Spleen (tissue), 11 donors: ENCODE data around the gene LIAS. TPM values are rescaled to one million over a fixed set of nuclear protein-coding genes. Genes with fewer than 3 reads are reported as not detected.

ENCODE experiments used
- DNase-seq: peaks from one replicate; pipeline ENCODE4 v3.0.0-alpha.2; 2020
- H3K27ac ChIP-seq, 8 donors: fragments of 200-600 bp; sonication (generic) in 7 of 8; 1 replicate in 4 of 8; 2 replicates in 4 of 8; pipeline versions ENCODE4 v1.5.0 to v1.8.0; 2016 to 2021; ENCODE audit warnings: inconsistent platforms in 4 of 8, mild to moderate bottlenecking in 4 of 8, moderate library complexity in 1 of 8
- H3K27me3 ChIP-seq, 7 donors: fragments of 200-600 bp; sonication (generic) in 6 of 7; replicated peaks in 1 of 7; 1 replicate in 4 of 7; 2 replicates in 3 of 7; pipeline versions ENCODE4 v1.5.0 to v1.8.0; 2016 to 2021; ENCODE audit warnings: inconsistent platforms in 3 of 7, mild to moderate bottlenecking in 1 of 7
- H3K36me3 ChIP-seq, 6 donors: fragments of 200-600 bp; sonication (generic) in 5 of 6; 1 replicate in 4 of 6; 2 replicates in 2 of 6; pipeline versions ENCODE4 v1.5.0 to v1.8.0; 2016 to 2021; ENCODE audit warnings: inconsistent platforms in 2 of 6
- H3K4me1 ChIP-seq, 6 donors: fragments of 200-600 bp; sonication (generic) in 5 of 6; 1 replicate in 3 of 6; 2 replicates in 3 of 6; pipeline versions ENCODE4 v1.5.0 to v1.8.0; 2016 to 2021; ENCODE audit warnings: inconsistent platforms in 3 of 6
- H3K4me3 ChIP-seq, 8 donors: fragments of 200-600 bp; sonication (generic) in 7 of 8; 1 replicate in 4 of 8; 2 replicates in 4 of 8; pipeline versions ENCODE4 v1.5.0 to v1.8.0; 2016 to 2021; ENCODE audit warnings: inconsistent platforms in 4 of 8, mild to moderate bottlenecking in 4 of 8, moderate library complexity in 2 of 8
- H3K9me3 ChIP-seq, 8 donors: fragments of 200-600 bp; sonication (generic) in 7 of 8; 1 replicate in 4 of 8; 2 replicates in 4 of 8; pipeline versions ENCODE4 v1.5.0 to v1.8.0; 2016 to 2021; ENCODE audit warnings: inconsistent platforms in 4 of 8
- CTCF ChIP-seq, 11 experiments: fragments of 200-600 bp in 7 of 11; fragments of 450-650 bp in 4 of 11; sonication (generic) in 4 of 11; IDR thresholded peaks in 8 of 11; conservative IDR thresholded peaks in 3 of 11; 1 replicate in 7 of 11; 2 replicates in 4 of 11; pipeline versions ENCODE4 v1.4.0 to v1.8.0; 2016 to 2021; ENCODE audit warnings: antibody characterized with exemption in 11 of 11, inconsistent platforms in 4 of 11, mild to moderate bottlenecking in 1 of 11
- POLR2A ChIP-seq, 3 donors: fragments of 450-650 bp; IDR thresholded peaks; one replicate each; pipeline ENCODE4 v1.5.1; 2017; ENCODE audit warnings: antibody characterized with exemption in 3 of 3, mild to moderate bottlenecking in 1 of 3
- POLR2AphosphoS5 ChIP-seq, 3 donors: sonication (generic); formaldehyde crosslinking; IDR thresholded peaks; one replicate each; pipeline ENCODE4 v1.5.1; 2017; ENCODE audit warnings: antibody characterized with exemption in 3 of 3
- WGBS, 5 donors: extraction: QIAGEN DNeasy Blood & Tissue Kit in 3 of 5; methylation state at CpG; one replicate each; pipeline versions ENCODE4 v1.1.5 to v1.1.7; 2013 to 2018; 5-methylcytosine and 5-hydroxymethylcytosine counted together
- intact Hi-C: fragments of 100-400 bp; cut with DNase I; formaldehyde crosslinking; loops from one replicate; pipeline ENCODE4 v1.15.0; 2023; ENCODE audit warnings: low total_unique reads
- polyA plus RNA-seq, 3 donors: library from polyadenylated mRNA; stranded (reverse); fragments of 200-250 nt; gene quantifications; one replicate each; pipeline ENCODE4 v1.2.1, GENCODE V29; 2013
- total RNA-seq, 7 donors: library from RNA; depleted of rRNA in 3 of 7; stranded (reverse); fragments of >200 nt in 3 of 7; fragmentation: NEBNext Ultra II Directional in 4 of 7; extraction: Animal tissue kit (Norgen Biotek cat#: 25700) in 4 of 7; gene quantifications; one replicate each; pipeline versions ENCODE4 v1.1.0 to v1.2.1, GENCODE V29; 2016 to 2021
- donor health status: healthy with polysubstance abuse.
- donor health status: DM: no; HTN: no; CAD: no; lungs with moderate emphysema.
- donor health status: DM: no; HTN: no; CAD: no.
- donor health status: Bipolar disorder and iron deficiency.
- donor health status: healthy.
- donor health status: DM: no; HTN: no; CAD: no.
- donor health status: DM: yes; HTN: yes; CAD: no.

The LIAS gene
- total and polyA plus RNA-seq, 10 donors: 8.0 to 21.7 (median 16.1) TPM

DNA sequence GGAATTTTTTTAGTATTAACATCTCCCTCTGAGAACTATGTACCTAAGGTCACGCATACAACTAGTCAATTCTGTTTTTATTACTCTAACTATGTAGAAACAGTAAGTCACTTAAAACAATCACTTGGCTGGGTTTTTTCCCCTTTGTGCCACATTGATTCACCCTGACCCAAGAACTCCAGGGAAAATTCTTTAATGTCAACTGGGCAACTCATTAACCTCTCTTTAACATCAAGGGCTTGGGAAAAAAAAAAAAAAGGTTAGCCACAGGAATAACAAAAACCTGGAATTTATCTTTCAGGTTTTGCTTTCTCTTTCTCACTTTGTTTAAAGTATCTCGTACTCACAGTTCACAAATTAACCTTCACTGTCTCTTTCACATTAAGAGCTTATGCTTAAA, 8.2 kb upstream of the LIAS start:
- 39 to 90% (median 68%) methylated on average over 2 of the region's 2 CpGs for WGBS, 5 donors
- no peaks in the 10 kb centered on the region for H3K9me3 ChIP-seq
- H3K36me3 ChIP-seq: peaks cover 6 to 68% (median 50%) of the 10 kb centered on the region in 6 donors
- intact Hi-C loops: no loop called here
- TF ChIP-seq POLR2AphosphoS5 (IDR thresholded peaks at IDR 0.05) (no peak), POLR2A (IDR thresholded peaks at IDR 0.05) (no peak), CTCF (IDR thresholded peaks at IDR 0.05 in 8 of 11, conservative IDR thresholded peaks at IDR 0.05 in 3 of 11) (no peak)
- H3K4me3 ChIP-seq: no peak overlapping the region
- peaks cover 0 to 4% (median 0%) of the 10 kb centered on the region in 7 donors for H3K27me3 ChIP-seq
- peak overlapping the region in 1 of 8 donors; percentile 7 for H3K27ac ChIP-seq
- no peak for DNase-seq
- H3K4me1 ChIP-seq: peaks cover 6 to 28% (median 21%) of the 10 kb centered on the region in 6 donors

DNA sequence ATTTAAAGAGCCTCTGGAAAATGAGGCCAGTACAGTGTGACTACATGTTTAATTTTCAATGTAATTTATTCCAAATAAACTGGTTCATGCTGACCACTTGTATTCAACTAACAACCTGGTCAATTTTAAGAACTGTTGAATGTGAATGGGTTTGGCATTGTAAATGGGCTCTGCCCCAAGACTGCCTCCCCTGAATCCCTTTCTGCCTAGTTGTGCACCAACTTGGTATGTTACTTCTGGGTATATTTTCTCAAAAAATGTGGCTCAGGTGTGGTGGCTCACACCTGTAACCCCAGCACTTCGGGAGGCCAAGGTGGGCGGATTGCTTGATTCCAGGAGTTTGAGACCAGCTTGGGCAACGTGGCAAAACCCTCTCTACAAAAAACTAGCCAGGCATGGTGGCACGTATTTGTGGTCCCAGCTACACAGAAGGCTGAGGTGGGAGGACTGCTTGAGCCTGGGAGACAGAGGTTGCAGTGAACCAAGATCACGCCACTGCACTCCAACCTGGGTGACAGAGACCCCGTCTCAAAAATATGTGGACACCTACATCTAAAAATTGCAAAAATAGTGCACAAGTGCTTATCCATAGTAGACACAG, 7.3 kb upstream of the LIAS start:
- Histone ChIP-seq H3K9me3 (no peaks in the 10 kb centered on the region), H3K27me3 (peaks cover 0 to 4% (median 0%) of the 10 kb centered on the region in 7 donors), H3K4me1 (peaks cover 15 to 35% (median 29%) of the 10 kb centered on the region in 6 donors), H3K4me3 (no peak overlapping the region), H3K27ac (no peak overlapping the region), H3K36me3 (peaks cover 9 to 78% (median 58%) of the 10 kb centered on the region in 6 donors)
- TF ChIP-seq POLR2AphosphoS5 (IDR thresholded peaks at IDR 0.05) (peak in 2 of 3 donors; percentile 38 to 45), POLR2A (IDR thresholded peaks at IDR 0.05) (no peak), CTCF (IDR thresholded peaks at IDR 0.05 in 8 of 11, conservative IDR thresholded peaks at IDR 0.05 in 3 of 11) (no peak)
- intact Hi-C loops: no loop called here
- DNase-seq: no peak
- WGBS, 5 donors: 77 to 91% (median 87%) methylated on average over 6 of the region's 6 CpGs

GRCh38 chr4:39452153-39452859, 6.5 kb upstream of the LIAS start:
- Histone ChIP-seq H3K9me3 (no peaks in the 10 kb centered on the region), H3K4me3 (no peak overlapping the region), H3K36me3 (peaks cover 9 to 85% (median 65%) of the 10 kb centered on the region in 6 donors), H3K27ac (no peak overlapping the region), H3K4me1 (peaks cover 21 to 35% (median 30%) of the 10 kb centered on the region in 6 donors), H3K27me3 (no peaks in the 10 kb centered on the region)
- WGBS, 5 donors: 88 to 93% (median 92%) methylated on average over 6 of the region's 6 CpGs
- no peak for TF ChIP-seq POLR2A (IDR thresholded peaks at IDR 0.05)
- no peak for TF ChIP-seq CTCF (IDR thresholded peaks at IDR 0.05 in 8 of 11, conservative IDR thresholded peaks at IDR 0.05 in 3 of 11)
- TF ChIP-seq POLR2AphosphoS5 (IDR thresholded peaks at IDR 0.05): no peak
- DNase-seq: no peak
- intact Hi-C loops: no loop called here
